Measurements from ENCODE around the gene SORCS2. TPM values are rescaled to one million over a fixed set of nuclear protein-coding genes. Genes with fewer than 3 reads are reported as not detected.
A peak's percentile ranks its signal among the peaks of the same experiment; 100 is the strongest.

Gene SORCS2
- total and polyA plus RNA-seq, 2 of the 13 experiments (the other 11 are each of a cell fraction or from before 2014, with no cell fraction given) = 0.82 to 1.0 TPM

DNA sequence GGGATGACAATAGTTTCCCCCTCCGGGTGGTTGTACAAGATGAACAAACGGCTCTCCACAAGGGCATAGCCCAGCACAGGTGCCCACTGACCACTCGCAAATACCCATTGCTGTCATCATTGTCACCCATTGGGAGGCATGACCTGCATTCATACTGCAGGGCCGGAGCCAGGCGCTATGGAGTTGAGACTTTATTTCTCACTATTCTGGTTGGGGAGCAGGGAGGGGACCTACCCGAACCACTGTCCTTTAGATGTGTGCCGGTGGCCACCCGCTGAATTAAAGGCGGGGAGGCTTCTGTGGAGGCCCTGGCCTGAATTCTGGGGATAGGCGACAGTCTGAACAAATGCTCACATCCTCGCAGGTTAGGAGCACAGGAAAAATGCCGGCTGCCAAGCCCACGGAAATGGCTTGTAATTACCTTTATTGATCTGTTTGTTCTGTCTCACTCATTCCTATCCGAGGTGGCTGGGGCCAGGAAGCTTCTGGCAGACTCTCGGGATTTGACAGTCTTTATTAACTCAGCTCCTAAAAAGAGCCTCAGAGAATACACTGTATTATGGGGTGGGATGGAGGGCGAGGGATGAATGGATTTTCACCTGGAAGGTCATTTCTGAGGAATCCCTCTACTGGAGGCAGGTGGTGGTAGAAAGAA is 367.5 kb downstream of the SORCS2 start:
- POLR2A ChIA-PET = interaction anchor here (1.1 kb wide), 1 partner anchor 28 kb away, joined by 3 read pairs; no protein-coding TSS in a partner anchor
- H3K9me3 ChIP-seq (ENCODE audit: low read length) = peaks cover 13% of the 10 kb centered on the region
- 41% methylated on average over 14 of the region's 16 CpGs for WGBS (ENCODE audit: low lambda C conversion rate)
- no peaks in the 10 kb centered on the region for H3K36me3 ChIP-seq (replicated peaks in 1 of 2; ENCODE audit: control insufficient read depth in 1 of 2, insufficient read depth in 2 of 2, low read length in 2 of 2)
- H3K4me1 ChIP-seq (ENCODE audit: insufficient read depth, low read length) = peaks cover 43% of the 10 kb centered on the region
- H3K4me3 ChIP-seq (replicated peaks in 1 of 3; ENCODE audit: insufficient read depth in 1 of 3, low read depth in 2 of 3, low read length in 3 of 3) = no peak overlapping the region
- FAIRE-seq (no peak), ATAC-seq (peak; percentile 83), DNase-seq (ENCODE audit: low spot score) (peak; percentile 13)
- CTCF ChIA-PET (ENCODE audit: low intra/inter-chr PET ratio, low total read pairs) = no interaction called here
- in situ Hi-C loops (cut with HindIII; ENCODE audit: extremely low pct_ligation_motif_present, low pct_unique_long_range_greater_than_20kb) (no loop called here), intact Hi-C loops (cut with micrococcal nuclease; ENCODE audit: unreplicated experiment) (no loop called here)
- H3K79me2 ChIP-seq (ENCODE audit: insufficient read depth, low read length) = no peaks in the 10 kb centered on the region
- no peak overlapping the region for H2AFZ ChIP-seq (ENCODE audit: low read length)
- H4K20me1 ChIP-seq (ENCODE audit: insufficient read depth, low read length) = no peaks in the 10 kb centered on the region
- H3K9ac ChIP-seq (ENCODE audit: insufficient read depth, low read depth, low read length) = no peak overlapping the region
- no TSS peak for BruUV-seq (replicated peaks)
- H3K4me2 ChIP-seq (ENCODE audit: low read depth, low read length) = no peak overlapping the region
- no peak overlapping the region for H3K27ac ChIP-seq (ENCODE audit: extremely low read length, insufficient read depth, low read length)
- no peaks in the 10 kb centered on the region; a peak in 1 of 5 replicates for H3K27me3 ChIP-seq (ENCODE audit: control insufficient read depth in 1 of 2, insufficient read depth in 2 of 2, low read length in 2 of 2)
- TF ChIP-seq FOXA3 (CRISPR knock-in tag; IDR thresholded peaks at IDR 0.05) (peak; percentile 48; the same call in 1 of the 2 replicates), ZBTB7B (CRISPR knock-in tag; IDR thresholded peaks at IDR 0.05) (no peak), ZNF543 (CRISPR knock-in tag; IDR thresholded peaks at IDR 0.05) (no peak), ZNF138 (CRISPR knock-in tag; IDR thresholded peaks at IDR 0.05; ENCODE audit: low read depth) (no peak), TBP (CRISPR knock-in tag; IDR thresholded peaks at IDR 0.05) (no peak), ZNF34 (CRISPR knock-in tag; IDR thresholded peaks at IDR 0.05; ENCODE audit: borderline replicate concordance) (no peak), FOXA1 (IDR thresholded peaks at IDR 0.05) (no peak), FOXA1 (CRISPR knock-in tag; IDR thresholded peaks at IDR 0.05) (no peak), ZNF737 (CRISPR knock-in tag; IDR thresholded peaks at IDR 0.05; ENCODE audit: borderline replicate concordance) (no peak), FOSL2 (CRISPR knock-in tag; IDR thresholded peaks at IDR 0.05) (peak; percentile 36; the same call in 1 of the 2 replicates), NR2F2 (IDR thresholded peaks at IDR 0.05; ENCODE audit: borderline replicate concordance, low read depth) (no peak), ZMAT3 (CRISPR knock-in tag; conservative IDR thresholded peaks at IDR 0.05) (no peak), NCOA5 (CRISPR knock-in tag; IDR thresholded peaks at IDR 0.05) (no peak)
- TF ChIP-seq, protein P1, sequence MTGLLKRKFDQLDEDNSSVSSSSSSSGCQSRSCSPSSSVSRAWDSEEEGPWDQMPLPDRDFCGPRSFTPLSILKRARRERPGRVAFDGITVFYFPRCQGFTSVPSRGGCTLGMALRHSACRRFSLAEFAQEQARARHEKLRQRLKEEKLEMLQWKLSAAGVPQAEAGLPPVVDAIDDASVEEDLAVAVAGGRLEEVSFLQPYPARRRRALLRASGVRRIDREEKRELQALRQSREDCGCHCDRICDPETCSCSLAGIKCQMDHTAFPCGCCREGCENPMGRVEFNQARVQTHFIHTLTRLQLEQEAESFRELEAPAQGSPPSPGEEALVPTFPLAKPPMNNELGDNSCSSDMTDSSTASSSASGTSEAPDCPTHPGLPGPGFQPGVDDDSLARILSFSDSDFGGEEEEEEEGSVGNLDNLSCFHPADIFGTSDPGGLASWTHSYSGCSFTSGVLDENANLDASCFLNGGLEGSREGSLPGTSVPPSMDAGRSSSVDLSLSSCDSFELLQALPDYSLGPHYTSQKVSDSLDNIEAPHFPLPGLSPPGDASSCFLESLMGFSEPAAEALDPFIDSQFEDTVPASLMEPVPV (CRISPR knock-in tag; IDR thresholded peaks at IDR 0.05) = no peak
- TF ChIP-seq, protein P2, sequence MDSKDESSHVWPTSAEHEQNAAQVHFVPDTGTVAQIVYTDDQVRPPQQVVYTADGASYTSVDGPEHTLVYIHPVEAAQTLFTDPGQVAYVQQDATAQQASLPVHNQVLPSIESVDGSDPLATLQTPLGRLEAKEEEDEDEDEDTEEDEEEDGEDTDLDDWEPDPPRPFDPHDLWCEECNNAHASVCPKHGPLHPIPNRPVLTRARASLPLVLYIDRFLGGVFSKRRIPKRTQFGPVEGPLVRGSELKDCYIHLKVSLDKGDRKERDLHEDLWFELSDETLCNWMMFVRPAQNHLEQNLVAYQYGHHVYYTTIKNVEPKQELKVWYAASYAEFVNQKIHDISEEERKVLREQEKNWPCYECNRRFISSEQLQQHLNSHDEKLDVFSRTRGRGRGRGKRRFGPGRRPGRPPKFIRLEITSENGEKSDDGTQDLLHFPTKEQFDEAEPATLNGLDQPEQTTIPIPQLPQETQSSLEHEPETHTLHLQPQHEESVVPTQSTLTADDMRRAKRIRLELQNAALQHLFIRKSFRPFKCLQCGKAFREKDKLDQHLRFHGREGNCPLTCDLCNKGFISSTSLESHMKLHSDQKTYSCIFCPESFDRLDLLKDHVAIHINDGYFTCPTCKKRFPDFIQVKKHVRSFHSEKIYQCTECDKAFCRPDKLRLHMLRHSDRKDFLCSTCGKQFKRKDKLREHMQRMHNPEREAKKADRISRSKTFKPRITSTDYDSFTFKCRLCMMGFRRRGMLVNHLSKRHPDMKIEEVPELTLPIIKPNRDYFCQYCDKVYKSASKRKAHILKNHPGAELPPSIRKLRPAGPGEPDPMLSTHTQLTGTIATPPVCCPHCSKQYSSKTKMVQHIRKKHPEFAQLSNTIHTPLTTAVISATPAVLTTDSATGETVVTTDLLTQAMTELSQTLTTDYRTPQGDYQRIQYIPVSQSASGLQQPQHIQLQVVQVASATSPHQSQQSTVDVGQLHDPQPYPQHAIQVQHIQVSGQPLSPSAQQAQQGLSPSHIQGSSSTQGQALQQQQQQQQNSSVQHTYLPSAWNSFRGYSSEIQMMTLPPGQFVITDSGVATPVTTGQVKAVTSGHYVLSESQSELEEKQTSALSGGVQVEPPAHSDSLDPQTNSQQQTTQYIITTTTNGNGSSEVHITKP (CRISPR knock-in tag; IDR thresholded peaks at IDR 0.05; ENCODE audit: low read depth) = no peak
- TF ChIP-seq, protein P3, sequence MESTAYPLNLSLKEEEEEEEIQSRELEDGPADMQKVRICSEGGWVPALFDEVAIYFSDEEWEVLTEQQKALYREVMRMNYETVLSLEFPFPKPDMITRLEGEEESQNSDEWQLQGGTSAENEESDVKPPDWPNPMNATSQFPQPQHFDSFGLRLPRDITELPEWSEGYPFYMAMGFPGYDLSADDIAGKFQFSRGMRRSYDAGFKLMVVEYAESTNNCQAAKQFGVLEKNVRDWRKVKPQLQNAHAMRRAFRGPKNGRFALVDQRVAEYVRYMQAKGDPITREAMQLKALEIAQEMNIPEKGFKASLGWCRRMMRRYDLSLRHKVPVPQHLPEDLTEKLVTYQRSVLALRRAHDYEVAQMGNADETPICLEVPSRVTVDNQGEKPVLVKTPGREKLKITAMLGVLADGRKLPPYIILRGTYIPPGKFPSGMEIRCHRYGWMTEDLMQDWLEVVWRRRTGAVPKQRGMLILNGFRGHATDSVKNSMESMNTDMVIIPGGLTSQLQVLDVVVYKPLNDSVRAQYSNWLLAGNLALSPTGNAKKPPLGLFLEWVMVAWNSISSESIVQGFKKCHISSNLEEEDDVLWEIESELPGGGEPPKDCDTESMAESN (CRISPR knock-in tag; conservative IDR thresholded peaks at IDR 0.05) = no peak
- TF ChIP-seq, protein P4, sequence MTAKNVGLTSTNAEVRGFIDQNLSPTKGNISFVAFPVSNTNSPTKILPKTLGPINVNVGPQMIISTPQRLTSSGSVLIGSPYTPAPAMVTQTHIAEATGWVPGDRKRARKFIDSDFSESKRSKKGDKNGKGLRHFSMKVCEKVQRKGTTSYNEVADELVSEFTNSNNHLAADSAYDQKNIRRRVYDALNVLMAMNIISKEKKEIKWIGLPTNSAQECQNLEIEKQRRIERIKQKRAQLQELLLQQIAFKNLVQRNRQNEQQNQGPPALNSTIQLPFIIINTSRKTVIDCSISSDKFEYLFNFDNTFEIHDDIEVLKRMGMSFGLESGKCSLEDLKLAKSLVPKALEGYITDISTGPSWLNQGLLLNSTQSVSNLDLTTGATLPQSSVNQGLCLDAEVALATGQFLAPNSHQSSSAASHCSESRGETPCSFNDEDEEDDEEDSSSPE (CRISPR knock-in tag; IDR thresholded peaks at IDR 0.05) = no peak
